Measurements from ENCODE around the gene CELA2A.
"Not testable (repeated sequence)": the region's sequence is repeated elsewhere in the genome, so short reads cannot be mapped to it uniquely, and the experiment has no call there.

CELA2A gene

GRCh38 chr1:15468145-15468544 is 11.6 kb downstream of the CELA2A start:
- DNase-seq (ENCODE audit: low read depth, low spot score), result no peak

GRCh38 chr1:15469361-15469760 is 12.8 kb downstream of the CELA2A start:
- DNase-seq (ENCODE audit: low read depth, low spot score), result no peak

- DNase-seq (ENCODE audit: low read depth, low spot score), result not testable (repeated sequence)
These were observed 13.4 kb downstream of the CELA2A start for GRCh38 chr1:15469821-15470448.

- not testable (repeated sequence) for DNase-seq (ENCODE audit: low read depth, low spot score)
These were observed 14.5 kb downstream of the CELA2A start for GRCh38 chr1:15471067-15471466.

GRCh38 chr1:15471723-15472122 is 15.2 kb downstream of the CELA2A start:
- DNase-seq (ENCODE audit: low read depth, low spot score), result not testable (repeated sequence)

- no peak for DNase-seq (ENCODE audit: low read depth, low spot score)
These were observed 16.1 kb downstream of the CELA2A start for GRCh38 chr1:15472587-15472986.

- no peak for DNase-seq (ENCODE audit: low read depth, low spot score)
These were observed 19.3 kb downstream of the CELA2A start, which contains the start of gene CELA2B for GRCh38 chr1:15475752-15476314. CELA2B (plus strand) TSS chr1:15476104; CDS start chr1:15476126, 22 bp downstream.

- DNase-seq (ENCODE audit: low read depth, low spot score), result no peak
These were observed 20.4 kb downstream of the CELA2A start for GRCh38 chr1:15476927-15477326.

GRCh38 chr1:15477646-15478212 is 21.2 kb downstream of the CELA2A start:
- no peak for DNase-seq (ENCODE audit: low read depth, low spot score)

GRCh38 chr1:15479654-15480347 is 23.3 kb downstream of the CELA2A start:
- DNase-seq (ENCODE audit: low read depth, low spot score), result no peak

- DNase-seq (ENCODE audit: low read depth, low spot score), result not testable (repeated sequence)
These were observed 25.9 kb downstream of the CELA2A start for GRCh38 chr1:15482455-15482854.

GRCh38 chr1:15482983-15483543 is 26.5 kb downstream of the CELA2A start:
- DNase-seq (ENCODE audit: low read depth, low spot score), result not testable (repeated sequence)

- DNase-seq (ENCODE audit: low read depth, low spot score), result no peak
These were observed 27.4 kb downstream of the CELA2A start for GRCh38 chr1:15483971-15484370.

GRCh38 chr1:15484443-15484842 is 27.9 kb downstream of the CELA2A start:
- not testable (repeated sequence) for DNase-seq (ENCODE audit: low read depth, low spot score)

- no peak for DNase-seq (ENCODE audit: low read depth, low spot score)
These were observed 29.1 kb downstream of the CELA2A start for GRCh38 chr1:15485636-15486035.

GRCh38 chr1:15486844-15487610 is 30.5 kb downstream of the CELA2A start:
- not testable (repeated sequence) for DNase-seq (ENCODE audit: low read depth, low spot score)

GRCh38 chr1:15488371-15488770 is 31.8 kb downstream of the CELA2A start:
- no peak for DNase-seq (ENCODE audit: low read depth, low spot score)

- DNase-seq (ENCODE audit: low read depth, low spot score), result no peak
These were observed 32.7 kb downstream of the CELA2A start for GRCh38 chr1:15489052-15489736.

GRCh38 chr1:15491010-15491409 is 34.5 kb downstream of the CELA2A start:
- DNase-seq (ENCODE audit: low read depth, low spot score), result not testable (repeated sequence)

GRCh38 chr1:15492596-15492995 is 36.1 kb downstream of the CELA2A start:
- no peak for DNase-seq (ENCODE audit: low read depth, low spot score)

GRCh38 chr1:15493869-15494390 is 37.4 kb downstream of the CELA2A start:
- DNase-seq (ENCODE audit: low read depth, low spot score), result no peak
